NCI-H69 (cell line): ENCODE results near the gene DDX54.

ENCODE experiments used
- DNase-seq: peaks from one replicate; lab custom pipeline; 2025; lab: John Stamatoyannopoulos, UW

Gene DDX54

GRCh38 chr12:113162102-113163029 is 22.9 kb downstream of the DDX54 start:
- peak; percentile 34 for DNase-seq

GRCh38 chr12:113161415-113162016 is 23.8 kb downstream of the DDX54 start:
- DNase-seq = peak; percentile 81

- DNase-seq = no peak
Measured at GRCh38 chr12:113159937-113160336, 25.3 kb downstream of the DDX54 start.

GRCh38 chr12:113158439-113159203 is 26.7 kb downstream of the DDX54 start:
- no peak for DNase-seq

DNA sequence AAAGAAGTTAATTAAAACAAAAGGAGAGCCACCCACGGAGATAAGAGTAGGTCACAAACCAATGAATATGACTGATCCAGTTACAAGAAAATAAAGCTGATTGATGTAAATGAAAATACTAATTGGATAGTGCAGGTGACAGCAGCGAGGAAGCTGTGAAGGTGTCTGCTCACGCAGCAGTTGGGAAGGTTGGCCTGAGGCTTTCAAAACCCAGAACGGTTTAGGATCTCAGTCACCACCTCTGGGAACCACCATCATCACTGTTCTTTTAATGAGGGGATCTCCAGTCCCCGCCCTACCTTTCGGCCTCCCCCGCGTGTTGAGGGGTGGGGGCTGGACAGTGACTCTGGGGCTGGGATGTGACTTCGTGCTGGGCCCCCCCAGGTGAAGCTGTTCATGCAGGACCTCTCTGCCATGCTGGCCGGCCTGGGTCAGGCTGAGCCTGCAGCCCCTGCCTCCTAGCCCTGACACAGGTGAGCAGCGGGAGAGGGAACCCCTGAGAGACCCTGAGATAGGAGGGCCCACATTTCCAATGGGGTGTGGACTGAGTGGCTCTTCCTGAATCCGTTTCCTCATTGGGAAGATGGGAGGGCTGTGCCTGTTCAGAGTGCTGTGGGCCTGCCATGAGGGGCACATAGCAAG is 27.9 kb downstream of the DDX54 start:
- DNase-seq = no peak

- DNase-seq = no peak
Measured at GRCh38 chr12:113155646-113156045, 29.6 kb downstream of the DDX54 start.

GRCh38 chr12:113155060-113155459 is 30.2 kb downstream of the DDX54 start:
- no peak for DNase-seq

DNA sequence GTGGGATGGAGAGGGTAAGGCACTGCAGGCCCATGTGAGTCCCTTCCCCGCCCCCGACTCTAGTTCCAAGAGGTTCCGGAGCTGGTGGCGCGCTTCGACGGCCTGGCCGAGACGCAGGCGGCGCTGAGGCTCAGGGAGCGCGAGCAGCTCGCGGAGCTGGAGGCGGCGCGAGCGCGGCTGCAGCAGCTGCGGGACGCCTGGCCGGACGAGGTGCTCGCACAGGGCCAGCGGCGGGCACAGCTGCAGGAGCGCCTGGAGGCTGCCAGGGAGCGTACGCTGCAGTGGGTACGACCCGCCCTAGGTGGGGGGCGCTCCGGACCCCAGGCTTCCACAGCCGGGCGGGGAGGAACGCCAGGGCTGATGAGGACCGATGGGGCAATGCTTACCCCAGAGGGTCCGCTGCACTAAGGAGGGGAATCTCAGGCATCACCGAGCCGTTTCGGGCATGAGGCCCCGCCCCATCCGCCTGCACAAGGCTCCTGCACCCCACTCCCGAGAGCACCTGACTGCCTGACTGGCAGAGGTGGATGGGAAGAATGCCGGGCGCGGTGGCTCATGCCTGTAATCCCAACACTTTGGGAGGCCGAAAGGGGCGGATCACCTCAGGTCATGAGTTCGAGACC is 30.8 kb downstream of the DDX54 start:
- peak; percentile 77 for DNase-seq

DNA sequence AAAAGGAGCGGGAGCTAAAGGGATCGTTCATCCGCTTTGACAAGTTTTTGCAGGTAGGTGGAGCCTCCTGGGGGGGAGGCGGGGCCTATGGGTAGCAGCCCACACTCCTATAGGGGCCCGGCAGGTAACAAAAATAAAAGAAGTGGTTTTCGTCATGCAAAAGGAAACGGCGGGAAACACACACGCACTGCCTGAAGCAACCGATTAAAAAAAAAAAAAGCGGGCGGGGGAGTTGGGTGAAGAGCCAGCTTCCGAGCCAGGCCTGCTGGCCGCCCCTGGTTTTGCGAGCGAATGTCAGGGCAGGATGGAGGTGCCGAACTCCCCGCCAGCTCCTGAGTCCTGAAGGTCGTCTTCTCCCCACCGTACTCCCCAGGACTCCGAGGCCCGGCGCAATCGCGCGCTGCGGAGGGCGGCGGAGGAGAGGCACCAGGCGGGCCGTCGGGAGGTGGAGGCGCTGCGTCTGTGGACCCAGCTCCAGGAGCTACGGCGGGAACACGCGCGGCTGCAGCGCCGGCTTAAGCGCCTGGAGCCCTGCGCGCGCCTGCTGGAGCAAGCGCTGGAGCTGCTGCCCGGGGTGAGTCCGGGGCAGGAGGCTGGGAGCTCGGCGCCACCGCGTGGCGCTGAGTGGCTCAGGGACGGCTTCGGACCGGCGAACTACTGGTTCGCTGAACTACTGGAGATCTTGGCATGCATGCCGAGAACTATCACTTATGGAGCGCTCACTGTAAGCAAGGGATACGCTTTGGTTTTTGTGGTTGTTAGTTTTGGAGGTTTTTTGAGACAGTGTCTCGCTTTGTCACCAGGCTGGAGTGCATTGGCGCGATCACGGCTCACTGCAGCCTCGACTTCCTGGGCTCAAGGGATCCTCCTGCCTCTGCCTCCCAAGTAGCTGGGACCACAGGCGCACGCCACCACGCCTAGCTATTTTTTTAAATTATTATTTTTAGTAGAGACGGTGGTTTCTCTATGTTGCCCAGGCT is 32.2 kb downstream of the DDX54 start:
- DNase-seq = peak; percentile 90

DNA sequence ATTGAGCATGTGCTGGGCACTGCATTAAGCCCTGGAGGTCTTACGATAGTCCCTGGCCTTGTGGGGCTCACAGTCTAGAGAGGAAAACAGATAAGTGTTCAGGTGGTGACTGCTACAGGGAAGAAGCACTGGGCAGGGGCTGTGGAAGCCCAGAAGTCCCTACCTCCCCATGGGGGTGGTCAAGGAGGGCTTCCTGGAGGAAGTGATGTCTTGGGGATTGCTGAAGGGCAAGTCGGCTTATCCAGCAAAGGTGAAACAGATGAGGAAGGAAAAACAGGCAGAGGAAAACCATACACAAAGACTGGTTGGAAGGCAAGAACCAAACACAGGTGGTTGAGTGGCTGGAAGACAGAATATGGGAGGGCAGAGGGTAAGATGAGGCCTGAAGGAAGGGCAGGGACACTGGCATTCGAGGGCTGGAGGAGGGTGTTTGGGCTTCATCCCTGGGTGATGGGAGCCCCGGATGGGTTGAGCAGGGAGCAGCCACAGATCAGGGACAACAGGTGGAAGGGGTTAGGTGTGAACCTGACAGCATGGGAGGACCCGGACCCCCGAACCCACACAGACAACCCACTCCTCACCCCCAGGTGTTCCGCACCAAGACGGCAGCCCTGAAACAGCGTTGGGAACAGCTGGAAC is 33.0 kb downstream of the DDX54 start:
- no peak for DNase-seq

DNA sequence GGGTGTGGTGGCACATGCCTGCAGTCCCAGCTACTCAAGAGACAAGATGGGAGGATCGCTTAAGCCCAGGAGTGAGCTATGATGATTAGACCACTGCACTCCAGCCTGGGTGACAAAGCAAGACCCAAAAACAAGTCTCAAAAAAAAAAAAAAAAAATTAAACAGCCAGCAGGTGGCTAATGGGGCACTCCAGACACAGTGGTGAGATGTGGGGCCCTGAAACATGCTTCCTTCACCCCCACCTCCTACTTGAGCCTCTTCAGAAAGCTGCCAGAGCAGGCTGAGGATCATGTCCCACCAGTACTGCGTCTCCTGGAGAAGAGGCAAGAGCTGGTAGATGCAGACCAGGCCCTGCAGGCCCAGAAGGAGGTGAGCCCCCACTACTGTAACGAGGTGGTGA is 33.6 kb downstream of the DDX54 start:
- no peak for DNase-seq

DNA sequence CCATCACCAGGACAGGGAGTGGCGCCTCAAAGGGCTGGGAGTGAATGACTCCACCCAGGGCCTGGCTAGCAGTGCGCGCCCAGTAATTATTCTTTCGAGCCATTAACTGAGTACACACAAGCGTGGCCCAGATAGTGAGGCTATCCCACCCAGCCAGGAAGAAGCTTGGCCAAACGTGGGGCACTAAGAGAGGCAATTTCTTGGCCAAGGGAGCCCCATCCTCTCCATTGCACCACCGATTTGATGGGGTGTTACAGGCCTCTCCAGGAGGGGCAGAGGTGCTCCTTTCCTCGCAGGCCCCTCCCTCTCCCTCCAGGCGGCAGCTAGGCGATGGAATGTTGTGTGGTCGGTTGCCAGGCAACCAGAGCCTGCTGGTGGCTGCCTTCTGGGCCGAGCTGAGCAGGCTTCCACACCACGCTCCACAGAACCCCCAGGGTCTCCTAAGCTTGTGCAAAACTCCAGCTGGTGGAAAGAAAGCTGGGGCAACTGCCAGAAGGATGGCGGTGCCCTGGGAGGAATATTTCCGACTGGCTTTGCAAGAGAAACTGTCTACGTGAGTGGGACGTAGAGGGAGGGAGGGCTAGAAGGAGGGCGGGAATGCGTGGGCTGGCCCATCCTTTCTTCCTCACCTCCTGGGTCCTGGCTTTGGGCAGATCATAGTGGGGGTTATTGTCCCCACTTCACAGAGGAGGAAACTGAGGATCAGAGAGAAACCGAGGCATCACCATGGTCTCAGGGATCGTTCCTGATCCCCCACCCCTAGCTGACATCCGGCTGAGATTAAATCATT is 35.7 kb downstream of the DDX54 start, which contains the start of gene CFAP73:
CFAP73 (plus strand) TSS at position 364 of the 790 bp plus-strand sequence; CDS start at position 498, 134 bp downstream.
- DNase-seq = peak; percentile 95

DNA sequence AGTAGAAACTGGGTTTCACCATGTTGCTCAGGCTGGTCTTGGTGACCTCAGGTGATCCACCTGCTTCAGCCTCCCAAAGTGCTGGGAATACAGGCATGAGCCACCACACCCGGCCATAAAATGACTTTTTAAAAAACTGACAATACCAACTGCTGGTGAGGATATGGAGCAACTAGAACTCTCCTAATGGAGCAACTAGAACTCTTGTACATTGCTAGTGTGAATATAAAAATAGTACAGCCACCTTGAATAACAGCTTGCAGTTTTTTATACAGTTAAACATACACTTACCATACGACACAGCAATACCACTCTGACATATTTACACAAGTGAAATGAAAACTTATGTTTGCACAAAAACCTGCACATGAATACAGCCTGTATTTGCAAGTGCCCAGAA is 38.3 kb downstream of the DDX54 start:
- DNase-seq = no peak

GRCh38 chr12:113145720-113146551 is 39.3 kb downstream of the DDX54 start:
- no peak for DNase-seq

GRCh38 chr12:113144806-113145205 is 40.5 kb downstream of the DDX54 start:
- DNase-seq = no peak

GRCh38 chr12:113143959-113144358 is 41.3 kb downstream of the DDX54 start:
- DNase-seq = no peak

DNA sequence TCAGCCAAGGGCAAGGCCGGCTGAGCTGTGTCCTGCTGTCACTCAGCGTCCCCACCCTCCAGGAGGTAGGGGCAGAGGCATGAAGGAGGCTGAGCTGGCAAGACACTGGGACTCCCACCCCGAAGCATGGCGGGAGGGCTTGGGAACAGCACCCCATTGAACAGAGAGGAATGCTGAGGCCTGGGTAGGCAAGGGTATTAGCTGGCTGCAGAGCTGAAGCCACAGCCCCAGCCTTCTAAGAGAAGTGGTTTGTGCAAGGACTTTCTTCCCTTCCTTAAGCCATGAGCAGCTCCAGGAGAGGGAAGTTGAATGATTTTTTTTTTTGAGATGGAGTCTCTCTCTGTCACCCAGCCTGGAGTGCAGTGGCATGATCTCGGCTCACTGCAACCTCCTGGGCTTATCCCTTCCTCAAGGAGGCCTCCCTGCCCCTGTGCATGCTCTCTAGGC is 42.4 kb downstream of the DDX54 start:
- no peak for DNase-seq
